ENCODE data around the gene MAFG. TPM values are rescaled to one million over a fixed set of nuclear protein-coding genes. Genes with fewer than 3 reads are reported as not detected.
A peak's percentile ranks its signal among the peaks of the same experiment; 100 is the strongest.

The MAFG gene
- total RNA-seq (10 to 100 TPM; 16.4 to 21.9 (median 17.0) TPM), polyA plus RNA-seq (10 to 100 TPM in 1 of 3 donors, 1 to 10 TPM in 2; 8.8 to 21.9 (median 9.0) TPM)

DNA sequence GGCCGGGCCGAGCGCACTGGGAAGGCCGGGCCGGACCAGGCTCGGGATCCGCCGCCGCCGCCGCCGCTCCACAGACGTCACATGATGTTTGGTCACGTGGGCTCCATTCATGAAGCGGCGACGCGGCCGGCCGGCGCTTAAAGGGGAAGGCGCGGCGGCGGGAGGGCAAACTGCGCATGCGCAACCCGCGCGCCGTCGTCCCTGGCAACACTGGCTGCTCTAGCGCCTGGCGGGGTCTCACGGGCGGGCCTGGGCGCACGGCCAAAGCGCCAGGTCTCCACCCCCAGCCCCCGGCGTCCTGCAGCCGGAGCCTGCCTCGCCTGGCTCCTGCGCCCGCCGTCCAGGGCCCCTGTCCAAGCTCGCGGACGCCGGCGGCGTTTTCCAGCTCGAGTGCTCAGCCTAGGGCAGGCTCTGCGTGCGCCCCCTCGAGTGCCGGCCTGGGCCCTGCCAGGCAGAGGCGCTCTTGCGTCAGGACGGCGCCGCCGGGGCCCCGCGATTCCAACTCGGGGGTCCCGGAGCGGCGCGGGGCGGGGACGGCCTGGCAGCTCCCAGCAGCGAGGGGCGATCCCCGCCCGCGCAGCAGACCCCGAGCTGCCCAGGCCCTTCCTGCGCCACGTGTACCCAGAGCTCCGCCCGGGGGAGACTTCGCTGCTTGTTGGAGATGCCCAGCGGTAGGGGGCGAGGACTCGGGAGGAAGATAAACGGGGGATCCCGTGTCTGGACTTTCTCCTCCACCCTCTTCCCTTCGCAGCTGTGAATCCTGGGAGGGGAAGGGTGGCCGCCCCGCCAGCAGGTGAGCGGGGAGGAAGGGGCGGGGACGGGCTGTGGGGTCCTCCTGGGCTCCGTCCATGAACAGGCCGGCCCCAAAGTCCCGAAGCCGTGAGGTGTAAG lies at the start of gene MAFG:
Gene MAFG, minus strand, starts transcription at position 83 of the 891 bp plus-strand sequence. CDS start 4,550 bp downstream, outside the sequence.
- H3K27ac ChIP-seq, result peak within 1 kb of the TSS; percentile 98 to 99 (median 99)
- TF ChIP-seq POLR2A (IDR thresholded peaks at IDR 0.05) (no peak), POLR2AphosphoS5 (IDR thresholded peaks at IDR 0.05) (peak; percentile 70 to 89 (median 78)), EP300 (IDR thresholded peaks at IDR 0.05) (peak in 1 of 4 donors; percentile 38)
- no peaks in the 10 kb centered on the region for H3K9me3 ChIP-seq
- H3K4me1 ChIP-seq, result peaks cover 0 to 50% (median 47%) of the 10 kb centered on the region in 4 donors
- peak within 1 kb of the TSS; percentile 85 to 99 (median 92) for H3K4me3 ChIP-seq
- H3K36me3 ChIP-seq, result peaks cover 0 to under 1% (median 0%) of the 10 kb centered on the region in 4 donors
- 0 to 1% methylated on average over 98 of the region's 98 CpGs for WGBS, 2 donors
- peak; percentile 96 for DNase-seq
- peaks cover 0 to 13% (median 0%) of the 10 kb centered on the region in 3 donors for H3K27me3 ChIP-seq
- intact Hi-C loops (cut with DNase I), result loop anchor here (2.0 kb wide), 1 partner anchor 57 kb away; the partner anchor contains the start of gene ARHGDIA

DNA sequence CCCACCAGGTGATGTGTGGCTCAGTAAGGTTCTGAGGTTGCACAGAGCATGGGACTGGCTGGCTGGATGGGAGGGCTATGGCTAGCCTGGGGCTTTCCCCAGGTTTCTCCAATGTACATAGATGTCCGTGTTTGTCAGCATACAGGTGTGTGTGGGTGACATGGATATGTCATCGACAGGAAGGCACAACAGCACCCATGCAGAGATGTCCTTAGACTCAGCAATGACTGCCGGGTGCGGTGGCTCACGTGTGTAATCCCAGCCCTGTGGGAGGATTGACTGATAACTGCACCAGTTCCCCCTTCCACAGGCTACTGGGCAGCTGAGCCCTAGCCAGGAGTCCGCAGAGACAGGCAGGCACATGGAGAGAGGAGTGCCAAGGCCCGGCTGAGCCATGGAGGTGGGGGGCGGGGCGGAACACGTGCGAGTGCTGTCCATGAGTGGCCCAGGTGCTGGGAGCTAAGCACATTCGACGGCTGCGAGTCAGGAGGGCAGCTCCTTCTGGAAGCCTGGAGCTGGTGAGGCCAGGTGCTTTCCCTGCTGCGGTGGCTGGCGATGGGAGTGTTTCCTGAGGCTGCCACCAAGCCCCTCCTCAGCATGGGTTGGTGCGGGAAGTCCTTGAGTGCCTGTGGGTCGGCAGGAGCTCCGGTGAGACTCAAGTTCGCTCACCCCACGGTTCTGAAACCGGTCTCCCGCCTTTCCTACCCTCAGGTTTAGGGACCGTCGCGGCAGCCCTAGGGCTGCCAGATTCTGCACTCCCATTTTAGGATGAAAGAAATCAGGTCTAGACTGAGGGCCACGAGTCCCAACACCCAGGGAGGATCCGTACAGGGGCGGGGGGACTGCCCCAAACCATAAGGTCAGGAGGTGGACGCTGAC lies 49.0 kb upstream of the MAFG start:
- Histone ChIP-seq H3K27me3 (no peaks in the 10 kb centered on the region), H3K4me1 (peaks cover 0 to 20% (median 18%) of the 10 kb centered on the region in 4 donors), H3K9me3 (no peaks in the 10 kb centered on the region), H3K4me3 (peak overlapping the region; percentile 68 to 97 (median 86)), H3K27ac (peak overlapping the region; percentile 90 to 94 (median 91)), H3K36me3 (peaks cover 0 to 25% (median 5%) of the 10 kb centered on the region in 4 donors)
- TF ChIP-seq, protein P1, sequence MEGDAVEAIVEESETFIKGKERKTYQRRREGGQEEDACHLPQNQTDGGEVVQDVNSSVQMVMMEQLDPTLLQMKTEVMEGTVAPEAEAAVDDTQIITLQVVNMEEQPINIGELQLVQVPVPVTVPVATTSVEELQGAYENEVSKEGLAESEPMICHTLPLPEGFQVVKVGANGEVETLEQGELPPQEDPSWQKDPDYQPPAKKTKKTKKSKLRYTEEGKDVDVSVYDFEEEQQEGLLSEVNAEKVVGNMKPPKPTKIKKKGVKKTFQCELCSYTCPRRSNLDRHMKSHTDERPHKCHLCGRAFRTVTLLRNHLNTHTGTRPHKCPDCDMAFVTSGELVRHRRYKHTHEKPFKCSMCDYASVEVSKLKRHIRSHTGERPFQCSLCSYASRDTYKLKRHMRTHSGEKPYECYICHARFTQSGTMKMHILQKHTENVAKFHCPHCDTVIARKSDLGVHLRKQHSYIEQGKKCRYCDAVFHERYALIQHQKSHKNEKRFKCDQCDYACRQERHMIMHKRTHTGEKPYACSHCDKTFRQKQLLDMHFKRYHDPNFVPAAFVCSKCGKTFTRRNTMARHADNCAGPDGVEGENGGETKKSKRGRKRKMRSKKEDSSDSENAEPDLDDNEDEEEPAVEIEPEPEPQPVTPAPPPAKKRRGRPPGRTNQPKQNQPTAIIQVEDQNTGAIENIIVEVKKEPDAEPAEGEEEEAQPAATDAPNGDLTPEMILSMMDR (IDR thresholded peaks at IDR 0.05), result no peak
- TF ChIP-seq EP300 (IDR thresholded peaks at IDR 0.05), result no peak
- TF ChIP-seq POLR2AphosphoS5 (IDR thresholded peaks at IDR 0.05), result no peak
- no peak for TF ChIP-seq POLR2A (IDR thresholded peaks at IDR 0.05)
- intact Hi-C loops (cut with DNase I), result loop anchor here (5.0 kb wide), 1 partner anchor 46 kb away; the partner anchor contains the start of genes CENPX and LRRC45
- 25 to 28% methylated on average over 30 of the region's 30 CpGs for WGBS, 2 donors
- no peak for DNase-seq

DNA sequence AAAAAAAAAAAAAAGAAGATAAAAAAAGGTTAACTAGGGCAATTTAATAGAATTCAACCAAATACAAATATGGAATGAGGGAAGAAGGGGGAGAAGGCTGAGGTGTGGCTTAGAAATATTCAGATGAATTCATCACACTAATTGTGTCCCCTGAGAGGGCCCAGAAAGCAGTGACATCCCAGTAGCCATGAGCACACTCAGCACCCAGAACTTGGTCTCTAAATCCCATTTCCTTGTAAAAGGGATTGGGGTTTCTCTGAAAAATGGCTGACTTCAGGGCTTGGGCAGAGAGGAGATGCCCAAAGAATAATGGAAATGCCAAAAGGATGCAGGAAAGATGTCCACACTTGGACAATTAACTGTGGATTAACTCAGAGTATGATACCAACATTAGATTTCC lies 45.9 kb upstream of the MAFG start:
- no peak overlapping the region for H3K27ac ChIP-seq
- H3K9me3 ChIP-seq, result no peaks in the 10 kb centered on the region
- TF ChIP-seq POLR2AphosphoS5 (IDR thresholded peaks at IDR 0.05) (no peak), EP300 (IDR thresholded peaks at IDR 0.05) (no peak), POLR2A (IDR thresholded peaks at IDR 0.05) (no peak)
- TF ChIP-seq, protein P1 (IDR thresholded peaks at IDR 0.05), result no peak
- peaks cover 0 to 19% (median 15%) of the 10 kb centered on the region in 4 donors for H3K4me1 ChIP-seq
- H3K4me3 ChIP-seq, result no peak overlapping the region
- no peaks in the 10 kb centered on the region for H3K36me3 ChIP-seq
- H3K27me3 ChIP-seq, result no peaks in the 10 kb centered on the region
- DNase-seq, result no peak
- intact Hi-C loops (cut with DNase I), result no loop called here

DNA sequence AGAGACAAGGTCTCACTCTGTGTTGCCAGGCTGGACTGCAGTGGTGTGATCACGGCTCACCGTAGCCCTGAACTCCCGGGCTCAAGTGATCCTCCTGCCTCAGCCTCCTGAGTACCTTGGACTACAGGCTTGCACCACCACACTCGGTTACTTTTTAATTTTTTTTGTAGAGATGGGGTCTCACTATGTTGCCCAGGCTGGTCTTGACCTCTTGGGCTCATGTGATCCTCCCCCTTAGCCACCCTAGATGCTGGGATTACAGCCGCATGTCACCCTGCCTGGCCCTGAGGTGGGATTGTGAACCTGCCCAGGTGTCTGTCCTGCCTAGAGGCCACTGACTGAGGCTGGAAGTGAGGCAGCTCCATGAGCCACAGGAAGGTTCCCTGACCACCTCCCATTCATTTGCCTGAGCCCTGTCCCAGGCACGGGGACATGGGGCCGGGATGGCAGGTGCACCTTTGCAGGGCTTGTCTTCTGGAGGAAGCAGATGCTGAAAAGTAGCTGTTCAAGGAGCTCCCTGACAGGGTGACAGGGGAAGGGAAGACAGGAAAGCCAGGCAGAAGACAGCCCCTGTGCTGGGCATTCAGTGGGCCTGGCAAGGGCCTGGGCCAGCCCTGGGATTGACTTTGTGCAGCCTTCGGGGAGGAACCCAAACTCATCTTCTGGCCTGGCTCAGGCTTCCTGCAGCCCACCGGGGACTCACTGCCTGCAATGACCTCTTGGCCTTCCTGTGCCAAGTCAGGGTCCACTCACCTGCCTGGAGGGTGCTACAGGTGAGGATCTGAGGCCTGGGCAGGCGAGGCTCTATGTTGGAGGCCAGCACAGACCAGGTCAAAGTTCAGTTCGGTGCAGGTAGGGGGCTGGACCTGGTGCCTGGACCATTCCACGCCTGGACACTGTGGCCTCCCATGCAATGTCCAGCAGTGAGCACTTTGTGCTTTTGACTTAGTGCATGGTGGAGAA lies 41.6 kb upstream of the MAFG start:
- H3K36me3 ChIP-seq, result no peaks in the 10 kb centered on the region
- no peaks in the 10 kb centered on the region for H3K9me3 ChIP-seq
- DNase-seq, result no peak
- WGBS, 2 donors, result 59 to 86% methylated on average over 12 of the region's 12 CpGs
- intact Hi-C loops (cut with DNase I), result no loop called here
- peaks cover 0 to 4% (median 0%) of the 10 kb centered on the region in 3 donors for H3K27me3 ChIP-seq
- no peak overlapping the region for H3K27ac ChIP-seq
- peaks cover 0 to 24% (median 18%) of the 10 kb centered on the region in 4 donors for H3K4me1 ChIP-seq
- no peak for TF ChIP-seq POLR2AphosphoS5 (IDR thresholded peaks at IDR 0.05)
- TF ChIP-seq, protein P1 (IDR thresholded peaks at IDR 0.05), result no peak
- TF ChIP-seq POLR2A (IDR thresholded peaks at IDR 0.05), result no peak
- no peak for TF ChIP-seq EP300 (IDR thresholded peaks at IDR 0.05)
- no peak overlapping the region for H3K4me3 ChIP-seq

Data from sigmoid colon (tissue), 7 donors.